NCI-H345 treated with DMSO at 0.1 percent for 48 hours (cell line): ENCODE data around the gene POSTN.

Source experiments
- DNase-seq: peaks from one replicate; lab custom pipeline; 2025; ENCODE audit not compliant: unreplicated experiment; lab: John Stamatoyannopoulos, UW

The POSTN gene, protein sequence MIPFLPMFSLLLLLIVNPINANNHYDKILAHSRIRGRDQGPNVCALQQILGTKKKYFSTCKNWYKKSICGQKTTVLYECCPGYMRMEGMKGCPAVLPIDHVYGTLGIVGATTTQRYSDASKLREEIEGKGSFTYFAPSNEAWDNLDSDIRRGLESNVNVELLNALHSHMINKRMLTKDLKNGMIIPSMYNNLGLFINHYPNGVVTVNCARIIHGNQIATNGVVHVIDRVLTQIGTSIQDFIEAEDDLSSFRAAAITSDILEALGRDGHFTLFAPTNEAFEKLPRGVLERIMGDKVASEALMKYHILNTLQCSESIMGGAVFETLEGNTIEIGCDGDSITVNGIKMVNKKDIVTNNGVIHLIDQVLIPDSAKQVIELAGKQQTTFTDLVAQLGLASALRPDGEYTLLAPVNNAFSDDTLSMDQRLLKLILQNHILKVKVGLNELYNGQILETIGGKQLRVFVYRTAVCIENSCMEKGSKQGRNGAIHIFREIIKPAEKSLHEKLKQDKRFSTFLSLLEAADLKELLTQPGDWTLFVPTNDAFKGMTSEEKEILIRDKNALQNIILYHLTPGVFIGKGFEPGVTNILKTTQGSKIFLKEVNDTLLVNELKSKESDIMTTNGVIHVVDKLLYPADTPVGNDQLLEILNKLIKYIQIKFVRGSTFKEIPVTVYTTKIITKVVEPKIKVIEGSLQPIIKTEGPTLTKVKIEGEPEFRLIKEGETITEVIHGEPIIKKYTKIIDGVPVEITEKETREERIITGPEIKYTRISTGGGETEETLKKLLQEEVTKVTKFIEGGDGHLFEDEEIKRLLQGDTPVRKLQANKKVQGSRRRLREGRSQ

DNA sequence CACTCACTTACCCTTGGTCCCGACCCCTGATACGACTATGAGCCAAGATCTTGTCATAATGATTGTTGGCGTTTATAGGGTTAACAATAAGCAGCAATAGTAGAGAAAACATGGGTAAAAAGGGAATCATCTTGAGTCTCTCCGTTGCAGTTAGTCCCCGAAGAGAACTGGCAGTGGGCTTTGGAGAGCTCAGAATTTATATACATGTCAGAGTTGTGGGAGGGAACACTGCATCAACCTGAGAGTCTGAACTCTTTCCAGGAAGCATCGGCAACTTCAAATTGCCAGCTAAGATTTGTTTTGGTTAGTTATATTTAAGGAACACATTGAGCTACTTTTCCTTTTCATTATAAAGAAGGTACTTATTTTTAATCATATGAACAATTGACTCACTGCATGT lies at the start of gene POSTN:
Gene POSTN, minus strand, starts transcription at position 172 of the 400 bp plus-strand sequence. Its CDS starts 42 bp downstream, at position 130.
- DNase-seq: no peak

DNA sequence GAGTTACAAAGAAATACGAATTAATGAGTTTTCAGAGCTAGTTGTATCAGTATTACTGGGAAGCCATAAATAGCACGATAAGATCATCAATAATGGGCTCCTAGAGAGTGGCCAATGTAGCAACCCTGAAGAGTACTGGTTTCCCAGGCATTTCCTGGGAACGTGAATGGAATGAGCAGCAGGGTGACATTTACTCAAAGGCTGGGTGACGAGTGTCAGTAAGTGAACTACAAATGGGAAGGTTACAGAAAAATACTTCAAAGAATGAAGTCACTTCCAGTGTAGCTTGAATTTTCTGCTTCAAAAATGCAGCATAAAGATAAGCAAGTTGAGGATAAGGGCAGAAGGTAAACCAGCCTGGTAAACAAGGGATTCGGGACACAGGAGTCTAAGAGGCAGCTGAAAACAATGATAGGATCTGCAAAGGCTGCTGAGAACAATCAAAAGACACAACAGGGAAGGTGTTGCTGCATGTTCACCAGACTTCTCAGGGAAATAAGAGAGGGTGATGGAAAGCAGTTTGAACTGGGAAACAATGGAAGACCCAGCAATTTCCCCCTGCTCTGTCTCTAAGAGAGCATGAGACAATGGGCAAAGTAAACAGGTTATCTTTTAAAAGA lies 48.6 kb upstream of the POSTN start:
- peak; percentile 49 for DNase-seq

DNA sequence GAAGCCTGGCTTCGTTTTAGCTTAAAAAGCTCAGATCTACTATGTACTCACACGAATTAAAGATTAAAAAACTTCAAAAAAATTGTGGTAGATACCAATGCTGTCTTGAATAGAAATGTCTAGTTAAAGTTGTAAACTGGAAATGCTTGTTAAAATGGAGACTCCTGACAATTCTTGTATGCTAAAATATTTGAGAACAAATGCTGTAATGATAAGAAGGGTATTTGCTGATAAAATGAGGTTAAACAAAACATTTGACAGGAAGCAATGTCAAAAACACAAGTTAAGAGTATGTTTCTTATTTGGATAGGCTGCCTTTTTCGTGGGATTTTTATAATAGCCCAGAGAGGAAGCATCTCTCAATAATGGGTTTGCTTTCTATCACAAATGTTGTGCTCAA lies 48.0 kb upstream of the POSTN start:
- no peak for DNase-seq

DNA sequence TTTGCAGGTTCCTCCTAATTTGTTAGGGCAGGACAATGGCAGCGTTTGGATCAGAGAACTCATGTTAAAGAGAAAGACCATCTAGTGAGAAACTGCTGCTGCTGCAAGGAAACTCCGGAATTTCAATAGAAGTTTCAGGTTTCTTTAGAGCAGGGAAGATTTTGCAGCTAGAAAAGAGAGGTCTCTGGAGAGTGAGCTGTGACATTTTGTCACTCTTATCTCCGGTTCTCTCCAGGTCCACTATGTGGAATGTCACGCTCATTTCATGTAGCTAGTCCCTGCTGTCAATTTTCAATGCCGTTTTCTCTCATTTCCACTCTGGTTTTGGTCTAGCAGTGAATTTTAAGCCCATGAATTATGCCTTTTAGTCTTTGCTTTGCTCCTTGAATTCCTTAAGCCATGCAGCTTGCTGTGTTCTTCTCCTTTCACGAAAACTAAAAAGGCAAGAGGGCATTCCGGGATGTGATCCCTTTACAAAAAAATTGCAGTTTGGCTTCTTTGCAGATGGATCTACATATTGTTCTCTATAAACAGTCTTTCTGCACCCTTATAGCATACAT lies 46.7 kb upstream of the POSTN start:
- no peak for DNase-seq

DNA sequence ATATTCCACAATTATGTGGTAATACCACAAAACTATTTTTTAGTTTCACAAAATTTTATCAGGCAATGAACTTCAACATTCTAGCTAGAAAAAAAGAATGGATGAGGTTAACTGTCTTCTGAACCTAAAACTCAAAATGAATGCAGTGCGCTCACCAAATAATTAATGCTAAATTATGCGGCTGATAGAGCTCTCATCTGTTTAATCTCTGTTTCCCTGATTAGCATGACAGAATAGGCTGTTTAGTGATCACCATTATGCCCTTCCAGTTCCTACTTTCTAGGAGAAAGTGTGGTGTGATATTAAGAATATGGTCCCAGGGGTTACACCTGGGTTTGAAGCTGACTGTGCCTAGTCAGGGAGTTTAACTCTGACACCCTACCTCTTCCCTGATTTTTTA lies 42.8 kb upstream of the POSTN start:
- no peak for DNase-seq

DNA sequence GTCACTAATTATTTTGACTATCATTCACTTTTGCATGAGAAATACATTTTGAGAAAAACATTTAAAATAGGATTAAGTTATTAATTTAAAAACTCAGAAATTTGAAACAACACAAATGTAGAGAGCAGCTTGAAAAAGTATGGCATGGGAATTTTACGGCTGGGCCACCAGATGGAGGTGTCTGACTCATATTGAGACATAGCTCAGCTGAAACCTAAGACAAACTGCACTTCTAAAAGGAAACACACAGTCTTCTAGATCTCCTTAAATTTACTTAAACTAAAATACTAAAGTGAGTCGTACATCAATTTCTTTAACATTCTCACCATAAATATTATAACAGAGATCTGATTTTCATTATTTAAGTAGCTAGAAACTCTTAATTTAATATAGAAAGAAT lies 41.9 kb upstream of the POSTN start:
- no peak for DNase-seq

DNA sequence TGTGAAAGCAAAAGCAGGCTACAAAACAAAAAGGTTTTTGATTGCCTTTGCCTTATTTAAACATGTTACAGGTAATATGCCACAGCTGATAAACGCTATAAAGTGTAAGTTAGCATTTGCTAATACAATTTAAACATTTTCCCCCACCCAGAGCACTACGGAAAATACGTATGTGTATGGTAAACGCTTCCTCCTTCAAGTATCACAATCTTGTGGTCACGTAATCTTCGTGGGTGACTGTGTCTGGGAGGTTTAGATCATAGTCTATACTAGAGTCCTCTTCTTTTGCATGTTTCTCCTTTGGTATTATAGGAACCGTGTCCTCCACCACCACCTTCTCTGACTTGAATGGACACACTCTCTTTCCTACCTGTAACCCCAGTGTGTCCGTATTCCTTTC lies 38.1 kb upstream of the POSTN start:
- no peak for DNase-seq

DNA sequence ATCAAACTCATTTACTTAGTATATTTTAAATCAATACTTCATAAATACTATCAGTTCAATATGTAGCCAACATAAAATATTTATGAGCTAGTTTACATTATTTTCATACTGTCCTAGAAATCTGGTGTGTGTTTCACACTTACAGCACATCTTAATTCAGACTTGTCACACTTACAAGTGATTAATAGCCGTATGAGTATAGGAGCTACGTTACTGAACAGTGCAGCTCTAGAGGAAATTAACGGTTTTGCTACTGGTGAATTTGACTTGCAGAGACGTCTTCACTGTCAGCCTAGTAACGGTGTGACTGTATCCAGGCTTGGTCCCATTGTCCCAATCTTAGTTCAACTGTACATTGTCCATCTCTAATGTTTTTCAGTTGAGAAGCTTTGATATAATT lies 33.7 kb upstream of the POSTN start:
- DNase-seq: no peak

DNA sequence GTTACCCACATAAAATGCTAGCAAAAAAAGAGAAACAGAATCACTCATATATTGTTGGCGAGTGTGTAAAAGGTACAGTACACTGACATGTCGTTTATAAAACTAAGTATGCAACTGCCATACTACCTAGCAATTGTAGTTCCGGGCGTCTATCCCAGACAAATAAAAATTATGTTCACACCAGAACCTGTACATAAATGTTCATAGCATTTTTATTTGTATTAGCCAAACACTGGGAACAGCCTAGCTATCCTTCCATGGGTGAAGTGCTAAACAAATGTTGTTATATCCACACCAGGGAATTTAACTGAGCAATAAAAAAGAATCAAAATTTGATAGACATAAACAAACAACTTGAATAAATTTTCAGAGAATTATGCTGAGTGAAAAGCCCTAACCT lies 28.9 kb upstream of the POSTN start:
- no peak for DNase-seq

DNA sequence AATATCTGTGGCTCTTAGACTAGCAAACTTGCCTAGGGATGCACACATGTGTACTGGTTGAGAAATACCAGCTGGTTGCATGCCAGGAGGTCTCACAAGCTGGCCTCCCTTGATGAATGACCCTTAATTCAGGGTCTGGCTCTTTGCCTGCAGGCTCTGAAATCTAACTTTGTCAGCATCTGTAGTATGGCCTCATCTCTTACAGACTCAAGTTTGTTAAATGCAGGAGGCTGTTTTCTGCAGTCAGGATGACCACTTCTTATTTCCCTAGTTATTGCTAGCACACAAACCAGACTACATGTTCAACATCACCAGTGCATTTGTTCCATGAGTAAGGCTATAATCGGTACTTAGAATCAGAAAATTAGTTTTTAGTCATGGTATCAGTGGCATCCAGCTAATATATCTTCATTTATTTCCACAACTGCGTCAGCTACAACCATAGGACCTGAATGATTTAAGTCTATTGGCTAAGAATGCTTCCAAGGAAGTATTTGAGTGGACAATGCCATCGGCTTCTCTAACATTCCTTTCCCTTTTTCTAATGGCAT lies 23.3 kb upstream of the POSTN start:
- DNase-seq: no peak

DNA sequence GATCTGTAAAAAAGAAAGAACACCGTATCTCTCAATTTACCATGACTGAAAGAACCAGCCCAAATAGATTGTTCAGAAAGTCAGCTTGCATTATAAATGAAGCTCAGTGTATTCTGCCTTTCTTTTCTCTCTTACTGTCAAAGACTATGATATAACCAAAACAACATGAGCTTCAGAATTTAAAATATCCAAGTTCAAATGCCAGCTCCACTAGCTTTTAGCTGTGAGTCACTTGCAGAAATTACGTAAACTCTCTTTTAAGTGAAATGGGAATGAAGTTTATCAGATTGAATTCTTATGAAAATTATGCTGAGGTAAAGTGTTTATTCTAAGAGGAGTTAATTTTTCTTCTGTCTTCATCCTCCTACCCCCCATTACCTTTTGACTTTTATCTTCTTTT lies 20.0 kb upstream of the POSTN start:
- no peak for DNase-seq

DNA sequence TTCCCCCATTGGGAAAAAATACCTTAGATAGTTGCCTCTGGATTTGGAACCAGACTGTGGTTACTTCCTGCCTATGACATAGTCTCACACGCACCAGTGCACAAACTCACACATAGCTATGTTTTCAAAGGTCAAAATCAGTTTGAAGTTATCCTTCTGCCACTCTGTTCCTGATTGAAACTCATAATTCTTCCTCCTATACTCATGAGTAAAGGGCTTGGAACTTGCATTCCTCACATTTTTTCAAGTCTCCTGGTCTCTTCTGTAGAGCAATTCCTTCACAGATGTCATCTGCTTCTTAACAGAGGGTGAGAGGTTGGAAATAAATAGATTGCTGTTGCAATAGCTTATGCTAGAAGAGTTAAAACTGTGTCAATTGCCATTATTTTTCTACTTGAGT lies 18.6 kb upstream of the POSTN start:
- DNase-seq: no peak

DNA sequence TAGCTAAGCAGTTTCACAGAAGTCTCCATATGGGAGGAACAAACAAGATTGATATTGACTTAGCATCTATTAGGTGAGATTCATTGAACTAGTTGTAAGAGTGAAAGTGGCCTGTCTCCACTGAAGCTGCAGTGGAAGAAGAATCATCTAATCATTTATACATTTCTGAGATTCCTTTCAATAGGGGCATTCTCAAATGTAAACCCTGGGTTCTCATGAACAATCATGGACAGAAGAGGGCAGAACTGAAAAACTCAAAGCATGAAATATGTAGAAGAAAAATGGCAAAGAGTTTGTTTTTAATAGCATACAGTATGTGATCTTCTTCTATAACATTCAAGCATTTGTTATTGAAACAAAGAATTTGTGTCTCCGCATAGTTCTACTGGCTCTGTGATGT lies 17.6 kb upstream of the POSTN start:
- no peak for DNase-seq

DNA sequence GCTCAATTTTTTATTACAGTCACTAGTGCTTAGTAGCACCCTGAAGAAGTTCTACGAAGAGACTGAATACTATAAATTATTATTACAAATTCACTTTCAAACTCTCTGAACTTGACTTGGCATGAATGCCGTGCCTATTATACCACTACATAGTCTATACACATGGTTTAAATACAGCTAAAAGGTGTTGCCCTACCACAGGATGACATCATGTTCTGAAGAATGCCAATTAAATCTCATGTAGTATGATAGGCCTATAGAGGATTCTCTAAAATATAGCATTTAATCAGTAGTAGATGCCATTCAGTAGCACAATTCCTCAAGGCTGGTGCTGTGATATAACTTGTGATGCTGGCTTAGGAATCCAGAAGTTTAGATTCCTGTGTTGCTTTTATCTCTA lies 16.7 kb upstream of the POSTN start:
- no peak for DNase-seq

DNA sequence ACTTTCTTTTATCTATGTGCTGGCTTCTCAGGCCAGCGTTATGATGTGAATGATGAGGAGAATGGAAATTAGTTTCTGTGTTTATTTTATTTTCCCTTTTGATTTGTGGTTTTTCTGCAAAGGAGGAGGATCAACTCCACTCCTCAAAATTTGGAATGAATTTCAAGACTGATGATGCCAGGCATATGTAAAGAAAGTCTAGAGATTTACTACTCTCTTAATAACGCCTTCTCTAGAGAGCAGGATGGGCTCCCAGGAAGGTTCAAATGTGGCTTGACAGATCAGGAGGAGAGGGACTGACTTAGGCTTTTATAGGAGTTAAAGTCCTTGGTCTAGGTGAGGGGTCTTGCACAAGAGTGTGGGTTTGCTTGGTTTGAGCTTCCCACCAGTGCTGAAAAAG lies 15.1 kb upstream of the POSTN start:
- no peak for DNase-seq

DNA sequence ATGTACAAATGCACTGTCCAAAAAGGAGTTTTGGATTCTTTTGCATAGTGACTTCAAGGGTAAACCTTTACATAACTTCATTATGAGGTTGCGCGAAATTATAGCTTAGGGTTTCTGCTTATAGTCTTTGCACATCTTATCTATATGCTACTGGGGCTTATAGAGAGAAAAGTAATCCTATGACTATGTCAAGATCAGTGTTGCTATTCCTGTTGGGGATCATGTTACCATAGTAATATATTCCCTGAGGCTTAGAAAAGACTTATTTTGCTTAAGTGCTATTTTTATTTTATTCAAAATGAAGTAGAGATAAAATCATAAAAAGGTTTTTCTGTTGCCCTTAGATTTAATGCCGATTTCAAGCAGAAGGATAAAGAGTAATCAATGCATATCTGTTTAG lies 14.7 kb upstream of the POSTN start:
- no peak for DNase-seq

DNA sequence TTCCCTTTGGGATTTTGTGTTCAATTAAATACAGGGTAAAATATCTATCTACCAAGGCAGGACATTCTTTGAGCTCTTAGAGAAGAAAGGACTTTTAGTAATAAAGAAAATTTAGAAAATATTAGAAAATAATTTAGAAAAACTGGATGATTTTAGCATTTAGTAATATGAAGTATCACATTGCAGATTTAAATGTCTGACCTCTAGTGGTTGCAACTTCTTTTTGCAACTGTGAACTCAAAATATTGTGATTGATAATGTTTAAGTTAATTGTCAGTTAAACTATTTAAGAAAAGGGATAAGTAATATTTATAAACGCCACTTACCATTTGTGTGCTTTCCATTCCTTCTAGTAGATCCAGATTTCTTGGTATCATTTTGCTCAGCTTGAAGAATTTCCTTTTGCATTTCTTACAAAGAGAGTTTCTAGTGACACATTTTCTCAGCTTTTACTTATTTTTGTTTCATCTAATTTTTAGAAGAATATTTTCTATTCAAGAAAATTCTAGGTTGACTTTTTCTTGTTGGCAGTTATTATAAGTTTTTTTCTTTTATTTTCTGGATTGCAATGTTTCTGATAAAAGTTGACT lies 10.3 kb upstream of the POSTN start:
- DNase-seq: no peak

DNA sequence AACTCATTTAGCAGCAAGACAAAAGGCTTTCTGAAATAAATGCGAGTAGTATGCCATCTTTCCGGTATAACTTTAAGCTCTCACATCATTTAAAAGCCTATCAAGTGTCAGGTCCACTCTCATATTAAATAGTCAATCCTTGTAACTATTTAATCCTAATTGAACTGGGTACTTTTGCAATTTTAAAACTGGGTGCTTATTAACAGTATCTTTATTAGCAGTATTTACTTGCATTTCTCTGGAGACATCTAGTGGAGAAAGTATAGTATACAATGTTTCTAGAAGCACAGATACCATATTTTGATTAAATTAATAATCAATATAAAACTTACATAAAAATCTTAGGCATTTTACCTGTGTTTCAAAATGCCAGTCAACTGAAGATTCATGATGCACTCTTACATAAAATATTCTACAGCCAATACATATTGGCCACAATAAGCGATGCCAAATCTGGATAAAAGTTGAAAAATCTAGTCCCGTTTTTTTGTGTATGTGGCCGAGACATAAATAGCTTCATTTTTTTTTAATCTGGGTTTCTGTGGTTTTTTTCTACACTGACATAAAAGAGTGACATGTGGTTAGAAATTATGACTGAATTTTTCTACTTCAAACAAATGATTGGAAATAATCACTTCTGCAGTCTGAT lies 4.3 kb upstream of the POSTN start:
- DNase-seq: no peak

DNA sequence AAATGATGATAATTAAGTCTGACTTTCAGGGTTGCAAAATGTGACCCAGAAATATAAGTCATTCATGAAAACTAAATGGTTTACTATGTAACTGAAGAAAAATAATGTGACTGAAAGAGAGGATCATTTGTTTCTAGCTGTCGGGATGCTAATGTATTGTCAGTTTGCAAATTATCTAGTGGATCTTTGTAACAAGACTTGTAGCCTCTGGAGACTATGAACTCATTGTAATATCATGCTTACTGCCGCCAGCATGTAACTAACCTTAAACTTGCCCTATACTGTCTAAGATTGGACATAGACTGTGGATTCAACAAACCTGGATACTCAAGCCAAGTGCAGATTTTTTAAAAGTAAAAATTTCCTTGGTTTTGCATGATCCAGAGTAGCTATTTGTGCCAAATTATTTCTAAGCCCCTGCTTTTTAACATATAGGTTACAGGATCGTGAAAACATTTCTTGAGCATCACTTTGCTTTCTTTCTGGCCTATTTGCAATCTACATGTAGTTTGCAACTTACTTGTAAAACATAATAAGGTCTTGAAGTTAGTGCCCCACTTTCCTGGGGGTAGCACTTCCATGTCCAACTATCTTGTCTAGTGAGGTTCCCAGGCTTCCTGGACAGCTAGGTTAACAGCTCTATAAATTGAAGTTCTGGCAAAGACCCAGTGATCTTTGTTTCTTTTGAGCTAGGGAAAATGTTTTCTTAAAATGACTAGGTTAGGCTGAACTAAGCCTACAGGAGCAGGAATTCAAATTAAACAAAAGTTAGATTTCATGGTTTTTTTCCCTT lies 3.3 kb upstream of the POSTN start:
- no peak for DNase-seq

DNA sequence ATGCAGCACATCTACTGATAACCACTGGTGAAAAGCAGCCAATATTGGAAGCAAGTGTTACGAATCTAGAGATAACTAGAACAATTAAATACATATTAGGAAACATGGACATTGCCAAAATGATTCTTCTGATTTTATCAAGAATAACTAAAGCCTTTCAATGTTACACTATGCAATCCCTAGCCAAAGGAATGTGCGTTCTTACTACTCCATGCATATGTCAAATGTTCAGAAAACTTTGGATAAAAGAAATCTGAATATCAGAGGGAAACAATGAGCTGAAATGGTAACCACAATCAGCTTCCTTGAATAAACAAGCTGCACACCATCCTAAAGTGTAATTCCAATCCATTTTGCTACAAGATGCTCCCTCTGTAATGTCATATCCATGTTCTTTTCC lies 951 bp upstream of the POSTN start:
- no peak for DNase-seq
